NT2/D1 (cell line): Measurements from ENCODE around the gene PML.

ENCODE experiments used
- SUZ12 ChIP-seq: IDR thresholded peaks from 2 replicates; pipeline ENCODE4 v1.6.1; 2011; ENCODE audit not compliant: insufficient read length, insufficient read depth; ENCODE audit errors: extremely low read depth
- YY1 ChIP-seq: IDR thresholded peaks from 2 replicates; pipeline ENCODE4 v1.6.1; 2011; ENCODE audit not compliant: insufficient read length, insufficient read depth

DNA sequence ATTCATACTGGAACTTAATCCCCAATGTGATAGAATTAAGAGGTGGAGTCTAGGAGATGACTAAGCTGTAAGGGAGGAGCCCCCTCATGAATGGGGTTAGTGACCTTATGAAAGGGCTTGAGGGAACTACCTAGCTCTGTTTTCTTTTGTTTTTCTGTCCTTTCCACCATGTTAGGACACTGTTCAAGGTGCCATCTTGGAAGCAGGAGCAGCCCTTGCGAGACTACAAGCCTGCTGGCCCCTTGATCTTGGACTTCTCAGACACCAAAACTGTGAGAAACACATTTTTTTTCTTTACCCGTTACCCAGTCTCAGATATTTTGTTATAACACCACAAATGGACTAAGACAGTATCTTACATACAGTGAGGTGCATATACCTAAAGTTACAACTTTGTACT, 61.3 kb downstream of the PML start:
- no peak for TF ChIP-seq SUZ12
- TF ChIP-seq YY1: no peak
